HG03457 (cell line): ENCODE measurements around the gene FKRP.
"Not testable (repeated sequence)": the region's sequence is repeated elsewhere in the genome, so short reads cannot be mapped to it uniquely, and the experiment has no call there.

Experiments
- ATAC-seq: cut with Tn5 transposase; IDR thresholded peaks from one replicate; pipeline ENCODE4 v1.9.1; 2021; ENCODE audit warnings: moderate number of reproducible peaks; ENCODE audit not compliant: unreplicated experiment

Gene FKRP

DNA sequence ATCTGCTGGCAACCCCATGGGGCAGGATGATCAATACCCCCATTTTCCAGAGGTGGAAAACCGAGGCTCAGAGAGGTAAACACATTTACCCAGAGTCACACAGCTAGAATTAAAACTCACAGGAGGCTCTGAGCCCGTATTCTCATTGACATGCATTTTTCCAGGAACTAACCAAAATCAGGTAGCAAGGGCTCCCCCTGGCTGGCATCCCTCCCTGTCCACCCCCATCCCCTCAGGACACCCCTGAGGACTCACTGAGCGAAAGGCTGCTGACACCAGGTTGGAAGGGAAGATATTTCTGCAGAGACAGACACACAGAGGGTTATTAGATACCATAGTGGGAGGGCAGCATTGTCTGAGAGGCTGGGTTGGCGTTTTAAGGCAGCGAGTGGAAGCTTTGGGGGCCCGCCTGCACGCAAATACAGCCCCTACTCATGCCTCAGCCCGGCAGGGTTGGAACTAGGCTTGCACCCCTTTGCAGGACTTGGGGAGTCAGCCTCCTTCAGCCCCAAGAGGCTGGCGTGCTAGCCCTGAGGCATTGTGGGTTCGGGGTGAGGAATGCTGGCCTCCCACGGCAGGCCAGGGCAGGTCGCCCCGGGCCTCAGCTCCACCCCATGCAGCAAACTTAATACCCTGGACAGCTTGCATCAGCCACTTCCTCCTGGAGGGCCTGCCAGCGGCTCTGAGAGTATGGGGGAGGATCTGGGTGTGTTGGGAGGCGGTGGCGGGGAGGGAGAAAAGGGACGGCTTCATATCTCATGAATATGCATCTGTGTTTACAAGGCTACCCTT, 38.6 kb downstream of the FKRP start:
- no peak for ATAC-seq

DNA sequence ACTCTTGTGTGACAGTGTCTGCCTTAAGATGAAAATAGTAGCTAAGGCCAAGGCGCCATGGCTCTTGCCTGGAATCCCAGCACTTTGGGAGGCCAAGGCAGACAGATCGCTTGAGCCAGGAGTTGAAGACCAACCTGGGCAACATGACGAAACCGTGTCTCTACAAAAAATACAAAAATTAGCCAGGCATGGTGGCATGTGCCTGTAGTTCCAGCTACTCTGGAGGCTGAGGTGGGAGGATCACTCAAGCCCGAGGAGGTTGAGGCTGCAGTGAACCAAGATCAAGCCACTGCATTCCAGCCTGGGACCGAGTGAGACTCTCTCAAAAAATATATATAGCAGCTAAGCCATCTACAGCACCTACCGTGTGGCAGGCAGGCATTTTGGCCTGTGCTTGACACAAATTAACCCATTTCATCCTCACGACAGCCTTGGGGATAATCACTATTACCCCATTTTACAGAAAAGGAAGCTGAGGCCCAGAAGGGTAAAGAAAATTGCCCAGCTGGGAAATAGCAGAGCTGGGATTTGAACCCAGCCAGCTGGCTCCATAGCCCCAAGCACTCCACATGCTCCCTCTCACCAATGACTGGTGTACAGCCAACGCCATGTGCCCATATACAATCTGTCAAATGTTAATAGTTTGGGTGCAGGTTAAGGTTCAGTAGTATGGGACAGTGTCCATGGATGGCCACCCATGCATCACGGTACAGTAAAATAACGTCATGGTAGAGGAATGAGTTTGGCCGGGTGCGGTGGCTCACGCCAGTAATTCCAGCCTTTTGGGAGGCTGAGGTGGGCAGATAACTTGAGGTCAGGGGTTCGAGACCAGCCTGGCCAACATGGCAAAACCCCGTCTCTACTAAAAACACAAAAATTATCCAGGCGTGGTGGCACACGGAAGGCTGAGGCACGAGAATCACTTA, 39.5 kb downstream of the FKRP start:
- ATAC-seq = no peak

DNA sequence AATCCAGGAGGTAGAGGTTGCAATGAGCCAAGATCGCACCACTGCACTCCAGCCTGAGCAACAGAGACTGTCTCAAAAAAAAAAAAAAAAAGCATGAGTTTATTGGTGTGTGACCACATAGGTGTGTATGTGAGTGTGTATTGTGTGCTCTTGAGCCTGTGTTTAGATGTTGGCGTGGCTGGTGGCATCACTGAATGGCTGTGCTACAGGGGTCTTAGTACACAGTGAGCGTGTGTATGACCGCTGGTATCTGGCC, 40.1 kb downstream of the FKRP start:
- ATAC-seq = no peak

DNA sequence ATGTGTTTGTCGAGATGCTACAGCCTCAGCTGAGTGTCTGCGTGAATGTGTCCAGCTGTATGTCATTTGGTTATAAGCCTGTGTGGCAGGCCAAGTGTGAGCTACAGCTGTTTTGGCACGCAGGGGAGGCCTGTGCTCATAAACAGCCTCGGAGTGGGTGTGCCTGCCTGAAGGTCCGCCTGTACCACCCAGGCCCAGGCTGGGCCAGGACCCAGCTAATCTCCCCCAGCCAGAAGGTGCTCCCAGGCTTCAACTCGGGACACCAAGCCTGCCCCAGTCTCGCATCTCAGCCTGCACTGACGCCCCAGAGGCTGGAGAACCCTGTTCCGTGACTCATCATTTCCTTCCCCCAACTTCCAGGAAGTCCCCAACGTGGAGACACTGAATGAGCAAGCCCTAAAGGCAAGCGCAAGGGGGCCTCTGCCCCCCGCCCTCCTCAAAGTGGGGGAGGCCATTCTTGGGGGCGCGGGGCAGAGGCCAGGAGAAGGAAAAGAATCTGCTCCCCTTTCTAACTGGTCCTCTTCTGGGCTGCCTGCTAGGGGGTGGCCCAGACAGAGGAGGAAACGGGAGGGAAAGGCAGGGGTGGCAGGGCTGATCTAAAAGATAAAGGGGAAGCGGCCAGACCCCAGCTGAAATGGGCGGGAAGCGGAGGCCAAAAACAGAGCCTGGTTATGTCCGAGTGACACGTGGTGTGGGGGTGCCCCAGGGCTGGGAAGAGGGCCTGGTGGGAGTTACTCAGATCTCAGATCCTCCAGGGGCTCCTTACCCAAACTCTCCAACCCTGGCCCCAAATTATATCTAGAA, 40.6 kb downstream of the FKRP start:
- ATAC-seq = no peak

DNA sequence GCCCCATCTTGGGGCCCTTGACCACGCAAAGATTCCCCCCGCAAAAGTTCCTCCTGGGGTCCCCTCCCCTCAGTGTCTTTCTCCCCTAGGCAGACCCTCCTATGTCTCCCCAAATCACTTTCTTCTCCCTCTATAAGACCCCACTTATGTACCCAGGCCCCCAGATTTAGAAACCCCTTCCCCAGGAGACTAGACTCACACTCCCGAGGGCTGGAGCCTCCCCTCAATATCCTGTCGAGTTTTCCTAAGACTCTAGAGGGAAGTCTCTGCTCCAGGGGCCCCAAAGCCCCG, 41.1 kb downstream of the FKRP start:
- ATAC-seq = no peak

DNA sequence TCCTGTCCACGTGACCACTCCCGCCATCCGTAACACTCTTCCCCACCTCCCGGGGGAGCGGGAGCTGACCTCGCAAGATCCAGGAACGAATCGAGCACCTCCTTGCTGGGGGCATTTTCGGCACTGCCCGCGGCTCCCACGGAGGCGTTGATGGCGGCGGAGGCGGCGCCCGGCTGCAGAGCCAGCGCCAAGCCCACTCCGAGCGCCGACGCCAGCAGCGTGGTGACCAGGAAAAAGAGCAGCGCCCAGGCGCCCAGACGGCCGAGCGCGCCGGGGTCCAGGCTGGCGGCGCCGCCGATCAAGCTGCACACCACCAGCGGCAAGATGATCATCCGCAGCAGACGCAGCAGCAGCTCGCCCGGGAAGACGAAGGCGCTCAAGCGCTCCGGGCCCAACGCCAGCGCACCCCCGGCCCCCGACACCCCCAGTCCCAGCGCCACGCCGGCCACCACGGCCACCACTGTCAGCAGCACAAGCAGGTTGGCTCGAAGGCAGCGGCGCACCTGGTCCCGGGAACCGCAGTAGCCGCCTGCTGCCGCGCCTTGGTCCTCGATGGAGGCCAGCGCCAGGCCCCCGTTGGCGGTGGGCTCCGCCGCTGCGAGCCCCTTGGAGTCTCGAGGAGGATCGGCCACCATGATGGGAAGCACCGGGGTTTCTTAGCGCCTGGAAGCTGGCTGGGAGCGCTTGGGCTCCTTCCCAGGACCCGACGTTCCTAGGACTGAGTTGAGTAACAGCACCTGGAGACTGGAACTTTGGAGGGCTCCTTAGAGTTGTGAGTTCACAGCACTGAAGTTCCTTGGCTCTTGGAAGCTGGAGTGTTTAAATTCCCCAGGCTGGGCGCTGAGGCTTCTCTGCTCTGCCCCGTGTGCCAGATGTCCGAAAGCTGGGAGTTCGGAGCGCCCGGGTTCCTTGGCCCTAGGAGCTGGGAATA, 41.7 kb downstream of the FKRP start:
- ATAC-seq = no peak

DNA sequence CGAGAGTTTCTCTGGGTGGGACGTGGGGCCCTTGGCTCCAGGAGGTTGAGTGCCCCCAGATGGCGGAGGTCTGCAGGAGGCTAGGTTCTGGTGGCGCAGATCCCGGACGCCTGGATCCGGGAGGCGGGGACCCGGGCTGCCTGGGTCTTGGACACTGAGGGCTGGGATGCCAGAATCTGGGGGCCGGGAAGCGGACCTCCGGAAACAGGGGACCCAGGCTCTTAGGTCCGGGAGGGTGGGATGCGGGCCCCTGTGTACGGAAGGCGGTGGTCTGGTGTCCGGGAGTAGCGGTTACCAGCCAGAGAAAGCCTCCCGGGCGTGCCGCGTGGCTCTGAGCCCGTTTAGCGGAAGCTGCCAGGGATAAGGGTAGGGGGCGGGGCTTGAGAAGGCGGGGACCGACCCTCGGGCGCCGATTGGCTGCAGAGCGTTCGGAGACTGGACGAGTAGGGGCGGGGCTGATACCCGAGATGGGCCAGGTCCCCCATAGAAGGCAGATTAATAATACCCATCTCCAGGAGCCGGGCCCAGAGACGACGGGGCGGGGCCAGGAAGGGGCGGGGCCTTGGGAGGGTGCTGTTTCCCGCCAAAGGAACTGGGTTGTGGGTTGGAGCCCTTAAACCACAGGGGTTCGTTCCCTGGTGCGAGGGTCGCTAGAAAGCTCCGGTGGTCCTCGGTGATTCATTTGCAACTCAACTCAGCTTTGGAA, 42.6 kb downstream of the FKRP start, which contains the start of gene SLC1A5:
SLC1A5 (minus strand) TSS at position 333 of the 706 bp plus-strand sequence. CDS start 629 bp downstream, outside the sequence.
- peak; percentile 35 for ATAC-seq

DNA sequence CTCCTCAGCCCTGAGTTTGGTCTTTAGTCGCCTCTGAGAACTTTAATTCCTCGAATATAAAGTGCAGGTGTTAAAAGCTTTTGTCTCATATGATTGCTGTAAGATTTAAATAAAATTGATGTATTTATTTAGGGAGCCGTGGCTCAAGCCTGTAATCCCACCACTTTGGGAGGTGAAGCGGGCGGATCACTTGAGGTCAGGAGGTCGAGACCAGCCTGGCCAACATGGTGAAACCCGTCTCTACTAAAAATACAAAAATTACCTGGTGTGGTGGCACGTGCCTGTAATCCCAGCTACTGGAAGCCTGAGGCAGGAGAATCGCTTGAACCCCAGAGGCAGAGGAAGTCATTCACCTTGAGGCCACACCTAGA, 43.1 kb downstream of the FKRP start:
- ATAC-seq = no peak

DNA sequence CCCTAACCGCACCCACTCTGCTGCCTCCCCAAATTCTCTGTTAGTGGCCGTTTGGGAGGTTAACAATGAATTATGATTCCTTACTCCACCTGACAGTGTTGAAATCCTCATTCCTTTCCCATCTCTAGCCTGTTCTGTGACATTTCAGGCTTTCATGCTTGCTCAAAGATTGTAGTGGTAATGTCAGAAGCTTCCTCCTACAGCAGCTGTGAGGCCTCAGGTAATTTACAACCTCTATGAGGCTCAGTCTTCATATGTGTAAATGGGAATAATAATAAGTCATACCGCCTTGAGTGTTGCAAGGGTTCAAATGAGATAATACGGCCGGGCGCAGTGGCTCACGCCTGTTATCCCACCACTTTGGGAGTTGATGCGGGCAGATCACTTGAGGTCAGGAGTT, 43.5 kb downstream of the FKRP start:
- ATAC-seq = no peak

DNA sequence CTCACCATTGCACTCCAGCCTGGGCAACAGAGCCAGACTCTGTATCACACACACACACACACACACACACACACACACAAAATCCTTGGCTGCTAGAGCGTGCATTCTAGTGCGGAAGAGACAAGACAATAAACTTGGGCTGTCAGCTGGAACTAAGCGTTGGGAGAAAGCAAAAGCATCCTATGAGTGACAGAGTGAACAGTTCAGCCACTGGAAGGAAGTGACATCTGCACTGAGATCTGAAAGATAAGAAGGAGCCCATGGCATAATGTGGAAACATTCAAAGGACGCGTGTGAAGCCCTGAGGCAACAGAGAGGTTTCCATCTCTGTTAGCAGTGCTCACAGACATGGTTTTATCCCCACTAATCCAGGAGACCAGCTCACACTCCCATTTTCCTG, 46.1 kb downstream of the FKRP start:
- no peak for ATAC-seq

DNA sequence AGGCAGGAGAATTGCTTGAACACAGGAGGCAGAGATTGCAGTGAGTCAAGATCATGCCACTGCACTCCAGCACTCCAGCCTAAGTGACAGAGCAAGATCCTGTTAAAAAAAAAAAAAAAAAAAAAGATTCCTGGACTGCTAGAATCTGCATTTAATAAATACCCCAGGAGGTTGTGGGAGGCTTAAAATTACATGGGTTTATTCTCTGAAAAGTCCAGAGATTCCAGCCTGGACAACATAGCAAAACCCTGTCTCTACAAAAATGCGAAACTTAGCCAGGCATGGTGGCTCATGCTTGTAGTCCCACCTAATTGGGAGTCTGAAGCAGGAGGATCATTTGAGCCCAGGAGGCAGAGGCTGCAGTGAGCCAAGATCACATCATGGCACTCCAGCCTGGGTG, 52.0 kb downstream of the FKRP start:
- no peak for ATAC-seq

DNA sequence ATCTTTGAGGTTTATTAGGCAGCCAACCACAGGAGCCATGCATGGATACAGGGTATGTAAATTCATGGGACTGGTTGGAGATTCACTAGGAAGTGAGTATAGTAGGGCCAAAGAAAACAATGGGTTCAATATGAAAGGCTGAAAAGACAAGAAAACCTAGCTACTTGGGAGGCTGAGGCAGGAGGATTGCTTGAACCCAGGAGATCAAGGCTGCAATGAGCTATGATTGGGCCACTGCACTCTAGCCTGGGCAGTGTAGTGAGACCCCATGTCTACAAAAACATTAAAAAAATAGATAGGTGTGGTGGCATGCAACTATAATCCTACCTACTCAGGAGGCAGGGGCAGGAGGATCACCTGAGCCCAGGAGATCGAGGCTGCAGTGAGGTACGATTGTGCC, 52.9 kb downstream of the FKRP start:
- ATAC-seq = no peak

DNA sequence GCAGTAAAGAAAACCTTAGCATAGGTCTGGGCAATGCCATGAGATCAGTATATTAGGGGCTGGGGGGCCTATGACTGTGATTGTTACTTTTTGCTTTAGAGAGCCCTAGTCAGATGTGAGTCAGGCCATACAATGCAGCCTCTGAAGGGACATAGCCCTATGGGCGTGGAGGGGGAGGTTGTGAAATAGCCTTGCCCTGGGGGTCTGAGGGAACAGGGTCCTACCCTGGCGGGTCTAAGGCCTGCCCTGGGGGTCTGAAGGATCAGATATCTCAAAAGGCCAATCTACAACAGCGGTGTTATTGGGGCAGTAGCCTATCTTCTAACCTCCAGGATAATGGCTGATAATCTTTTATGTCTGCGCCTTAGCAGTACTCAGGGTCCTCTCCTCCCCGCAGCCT, 56.3 kb downstream of the FKRP start:
- no peak for ATAC-seq

DNA sequence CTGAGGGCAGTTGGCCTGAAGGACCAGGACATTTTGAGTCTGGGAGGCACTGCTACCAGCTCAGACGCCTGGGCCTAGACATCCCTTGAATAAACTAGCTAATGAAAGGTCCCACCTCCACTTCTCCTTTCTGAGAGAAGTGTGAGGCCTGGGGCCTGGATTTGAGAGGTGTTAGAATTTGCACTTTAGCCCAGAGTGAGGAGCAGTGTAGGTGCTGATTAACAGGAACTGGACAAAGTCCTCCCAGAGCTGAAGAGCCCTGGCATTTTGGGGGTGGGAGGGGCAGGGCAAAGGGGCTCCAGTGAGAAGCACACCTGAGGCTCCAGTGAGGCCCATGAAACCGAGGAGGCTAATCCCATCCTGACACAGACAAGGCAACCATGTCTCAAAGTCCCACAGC, 57.7 kb downstream of the FKRP start:
- ATAC-seq = no peak

DNA sequence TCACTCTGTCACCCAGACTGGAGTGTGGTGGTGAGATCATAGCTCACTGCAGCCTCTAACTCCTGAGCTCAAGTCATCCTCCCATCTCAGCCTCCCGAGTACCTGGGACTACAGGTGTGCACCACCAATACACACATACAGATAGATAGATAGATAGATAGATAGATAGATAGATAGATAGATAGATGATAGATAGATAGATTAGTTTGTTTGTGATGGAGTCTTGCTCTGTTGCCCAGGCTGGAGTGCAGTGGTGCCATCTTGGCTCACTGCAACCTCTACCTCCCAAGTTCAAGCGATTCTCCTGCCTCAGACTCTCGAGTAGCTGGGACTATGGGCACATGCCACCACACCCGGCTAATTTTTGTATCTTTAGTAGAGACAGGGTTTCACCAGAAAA, 58.6 kb downstream of the FKRP start:
- ATAC-seq = not testable (repeated sequence)

DNA sequence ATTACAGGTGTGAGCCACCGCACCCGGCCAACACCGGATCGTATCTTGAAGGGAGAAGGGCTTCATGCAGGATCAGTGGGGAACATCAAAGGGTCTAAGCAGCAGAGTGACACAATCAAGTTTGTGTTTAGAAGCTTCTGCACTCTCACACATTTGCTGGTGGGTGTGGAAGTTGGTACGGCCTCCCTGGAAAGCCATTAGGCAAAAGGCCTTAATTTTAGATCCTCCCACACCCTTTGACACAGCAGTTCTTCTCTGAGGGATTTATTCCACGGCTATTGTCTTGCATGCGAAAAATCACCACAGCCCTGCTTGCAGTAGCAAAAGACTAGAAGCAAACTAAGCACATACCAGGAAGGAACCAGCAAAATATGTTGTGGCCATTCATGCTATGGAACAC, 60.8 kb downstream of the FKRP start:
- ATAC-seq = no peak
